GM12865 (cell line): ENCODE data around the gene SLC8A2.

Experiments
- DNase-seq: peaks from one replicate; pipeline ENCODE4 v3.0.0; 2010; ENCODE audit warnings: low read depth
- H3K4me3 ChIP-seq: 2 replicates; pipeline ENCODE4 v1.5.1; 2011; ENCODE audit warnings: mild to moderate bottlenecking, low read depth, low read length, control low read depth
- CTCF ChIP-seq: IDR thresholded peaks from 2 replicates; pipeline ENCODE4 v1.5.1; 2011; ENCODE audit warnings: low read length, control low read depth, low read depth, inconsistent platforms; ENCODE audit not compliant: insufficient read depth; ENCODE audit errors: missing control alignments

SLC8A2 gene

GRCh38 chr19:47423203-47423882 is 48.4 kb downstream of the SLC8A2 start:
- DNase-seq = no peak
- no peak for TF ChIP-seq CTCF
- no peak overlapping the region for H3K4me3 ChIP-seq

- no peak for TF ChIP-seq CTCF
- DNase-seq = no peak
- H3K4me3 ChIP-seq = no peak overlapping the region
These were observed 49.1 kb downstream of the SLC8A2 start for GRCh38 chr19:47422417-47423163.

GRCh38 chr19:47421844-47422395 is 49.8 kb downstream of the SLC8A2 start:
- TF ChIP-seq CTCF = no peak
- DNase-seq = no peak
- no peak overlapping the region for H3K4me3 ChIP-seq

GRCh38 chr19:47421244-47421786 is 50.4 kb downstream of the SLC8A2 start:
- DNase-seq = no peak
- no peak for TF ChIP-seq CTCF
- no peak overlapping the region for H3K4me3 ChIP-seq

- no peak for DNase-seq
- no peak for TF ChIP-seq CTCF
- no peak overlapping the region for H3K4me3 ChIP-seq
These were observed 51.9 kb downstream of the SLC8A2 start for GRCh38 chr19:47419789-47420188.

- no peak within 1 kb of the TSS for H3K4me3 ChIP-seq
- TF ChIP-seq CTCF = no peak
- DNase-seq = no peak
These were observed 52.5 kb downstream of the SLC8A2 start, which contains the start of gene MEIS3 for GRCh38 chr19:47419030-47419783. MEIS3 (minus strand) TSS chr19:47419527; CDS start chr19:47419081, 446 bp downstream.
